ENCODE measurements around the gene DDX39A. TPM values are rescaled to one million over a fixed set of nuclear protein-coding genes. Genes with fewer than 3 reads are reported as not detected.

The DDX39A gene
- total and polyA plus RNA-seq, 2 of the 8 experiments (the other 6 are each of a cell fraction or from before 2014, with no cell fraction given) = 139 TPM

DNA sequence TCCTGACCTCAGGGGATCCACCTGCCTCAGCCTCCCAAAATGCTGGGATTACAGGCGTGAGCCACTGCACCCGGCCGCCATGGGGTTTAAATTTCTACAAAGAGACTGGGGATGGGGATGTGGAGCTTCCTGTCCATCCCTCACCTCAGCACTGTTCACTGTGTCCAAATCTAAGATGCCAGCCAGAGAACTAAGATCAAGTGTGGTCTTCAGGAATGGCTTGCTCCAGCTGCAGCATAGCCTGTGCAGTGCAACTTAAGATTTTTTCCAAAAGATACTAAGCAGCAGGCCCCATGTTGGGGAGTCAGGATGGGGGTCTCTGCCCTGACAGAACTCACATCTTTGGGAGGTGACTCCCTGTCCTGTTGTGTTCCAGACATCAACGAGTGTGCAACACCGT lies 28.6 kb downstream of the DDX39A start (continued):
- no peak for TF ChIP-seq ZNF274 (IDR thresholded peaks at IDR 0.05; ENCODE audit: borderline replicate concordance, extremely low read depth, low read length)
- TF ChIP-seq, protein P1, sequence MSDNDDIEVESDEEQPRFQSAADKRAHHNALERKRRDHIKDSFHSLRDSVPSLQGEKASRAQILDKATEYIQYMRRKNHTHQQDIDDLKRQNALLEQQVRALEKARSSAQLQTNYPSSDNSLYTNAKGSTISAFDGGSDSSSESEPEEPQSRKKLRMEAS (IDR thresholded peaks at IDR 0.05) = no peak
- no peak for TF ChIP-seq CHD2 (IDR thresholded peaks at IDR 0.05; ENCODE audit: low read length)
- TF ChIP-seq BACH1 (IDR thresholded peaks at IDR 0.05; ENCODE audit: low read length) = no peak

All from H1 (cell line).